GM18505 (cell line): ENCODE measurements around the gene TSC1.

Experiments used
- ATAC-seq: cut with Tn5 transposase; IDR thresholded peaks from one replicate; pipeline ENCODE4 v1.9.1; 2021; ENCODE audit not compliant: unreplicated experiment
- POLR2A ChIP-seq: IDR thresholded peaks from 4 replicates; pipeline ENCODE4 v1.6.1; 2011; ENCODE audit warnings: borderline replicate concordance; ENCODE audit not compliant: insufficient read depth, insufficient read length; ENCODE audit errors: extremely low read depth

Gene TSC1

DNA sequence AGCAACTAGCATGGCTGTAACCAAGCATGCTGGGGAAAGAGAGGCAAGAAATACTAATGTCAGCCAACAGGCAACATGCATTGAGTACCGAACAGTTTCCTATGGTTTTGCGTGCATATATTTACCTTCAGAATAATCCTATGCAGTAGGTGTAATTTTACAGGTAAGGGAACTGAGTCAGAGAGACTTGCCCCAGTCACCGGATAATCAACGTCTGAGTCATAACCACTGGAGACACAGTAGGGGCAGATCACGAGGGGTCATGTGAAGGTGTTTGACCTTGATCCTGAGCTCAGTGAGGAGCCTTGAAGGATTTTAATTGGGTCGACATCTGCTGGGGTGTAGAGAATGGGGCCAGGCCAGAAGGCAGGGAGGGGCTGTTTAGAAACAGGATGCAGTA lies 13.4 kb upstream of the TSC1 start:
- TF ChIP-seq POLR2A: no peak
- no peak for ATAC-seq

DNA sequence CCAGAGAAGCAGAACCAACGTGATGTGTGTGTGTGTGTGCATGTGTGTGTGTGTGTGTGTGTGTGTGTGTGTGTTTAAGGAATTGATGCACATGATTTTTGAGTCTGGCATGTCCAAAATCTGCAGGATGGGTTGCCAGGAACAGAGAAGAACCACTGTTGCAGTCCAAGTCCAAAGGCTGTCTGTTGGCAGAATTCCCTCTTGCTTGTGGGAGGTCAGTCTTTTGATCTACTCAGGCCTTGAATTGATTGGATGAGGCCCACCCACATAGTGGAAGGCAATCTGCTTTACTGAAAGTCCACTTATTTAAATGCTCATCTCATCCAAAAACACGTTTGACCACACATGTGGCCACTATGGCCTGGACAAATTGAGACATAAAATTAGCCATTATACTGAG lies 11.4 kb upstream of the TSC1 start:
- TF ChIP-seq POLR2A: no peak
- ATAC-seq: no peak

DNA sequence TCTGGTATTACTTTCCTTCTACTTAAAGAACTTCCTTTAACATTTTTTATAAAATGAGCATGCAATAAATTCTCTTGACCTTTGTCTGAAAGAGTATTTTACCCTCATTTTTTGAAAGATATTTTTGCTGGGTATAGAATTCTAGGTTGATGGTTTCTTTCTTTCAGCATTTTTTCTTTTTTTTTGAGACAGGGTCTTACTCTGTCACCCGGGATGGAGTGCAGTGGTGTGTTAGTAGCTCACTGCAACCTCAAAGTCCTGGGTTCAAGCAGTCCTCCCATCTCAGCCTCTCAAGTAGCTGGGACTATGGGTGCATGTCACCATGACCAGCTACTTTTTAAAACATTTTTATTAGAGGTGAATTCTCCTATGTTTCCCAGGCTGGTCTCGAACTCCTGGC lies 10.7 kb upstream of the TSC1 start:
- no peak for TF ChIP-seq POLR2A
- ATAC-seq: no peak

DNA sequence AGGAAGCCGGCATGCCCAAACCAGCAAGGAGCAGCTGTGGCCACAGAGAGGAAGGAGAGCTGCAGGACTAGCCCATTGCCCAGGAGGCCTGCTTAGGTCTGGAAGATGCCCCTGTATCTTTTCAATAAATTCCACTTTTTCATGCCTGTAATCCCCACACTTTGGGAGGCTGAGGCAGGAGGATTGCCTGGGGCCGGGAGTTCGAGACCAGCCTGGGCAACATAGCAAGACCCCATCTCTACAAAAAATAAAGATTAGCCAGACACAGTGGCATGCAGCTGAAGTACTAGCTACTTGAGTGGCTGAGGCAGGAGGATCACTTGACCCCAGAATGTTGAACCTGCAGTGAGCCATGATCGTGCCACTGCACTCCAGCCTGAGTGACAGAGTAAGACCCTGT lies 5.3 kb upstream of the TSC1 start:
- no peak for ATAC-seq
- no peak for TF ChIP-seq POLR2A

DNA sequence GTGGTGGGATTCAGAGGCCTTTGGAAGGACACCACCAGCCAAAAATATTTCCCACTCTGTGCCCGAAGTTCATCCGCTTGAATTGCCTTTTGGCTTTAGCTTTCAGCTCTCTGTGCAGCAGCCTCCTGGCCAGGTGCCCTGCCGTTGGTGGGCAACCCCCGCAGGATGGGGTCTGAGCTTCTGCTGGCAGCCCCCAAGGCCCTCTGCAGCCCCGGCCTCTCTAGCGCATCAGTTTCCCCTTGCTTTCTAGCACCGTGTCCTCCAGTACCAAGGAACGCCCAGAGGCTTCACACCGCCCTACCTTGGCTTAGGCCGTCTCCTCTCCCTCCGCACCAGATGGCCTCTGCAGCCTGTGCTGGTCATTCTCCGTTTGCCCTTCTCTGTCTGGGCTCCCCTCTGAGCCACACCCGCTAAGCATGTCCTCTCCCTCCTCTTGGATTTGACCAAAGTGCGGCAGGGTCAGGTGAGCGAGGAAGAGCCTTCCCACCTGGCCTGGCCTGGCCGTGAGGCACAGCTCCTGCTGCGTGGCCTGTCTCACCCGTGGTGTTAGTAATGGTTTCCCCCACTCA lies 4.2 kb upstream of the TSC1 start:
- no peak for ATAC-seq
- TF ChIP-seq POLR2A: no peak

DNA sequence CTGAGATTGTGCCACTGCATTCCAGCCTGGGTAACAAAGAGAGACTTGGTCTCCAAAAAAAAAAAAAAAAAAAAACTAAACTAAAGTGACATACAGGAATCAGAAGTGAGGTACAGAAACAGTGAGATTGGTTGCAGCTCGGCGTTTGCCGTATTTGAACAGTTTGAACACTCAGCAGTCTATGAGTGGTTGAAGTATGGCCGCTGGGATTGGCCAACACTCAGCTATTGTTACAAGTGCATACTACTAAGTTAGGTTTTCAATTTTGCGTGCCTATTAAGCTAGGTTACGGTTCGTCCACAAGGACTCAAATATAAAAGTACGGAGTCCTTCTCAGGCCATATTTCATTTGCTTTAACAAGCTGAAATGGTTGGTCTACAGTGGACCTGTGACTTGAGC lies 3.3 kb upstream of the TSC1 start:
- ATAC-seq: no peak
- no peak for TF ChIP-seq POLR2A

DNA sequence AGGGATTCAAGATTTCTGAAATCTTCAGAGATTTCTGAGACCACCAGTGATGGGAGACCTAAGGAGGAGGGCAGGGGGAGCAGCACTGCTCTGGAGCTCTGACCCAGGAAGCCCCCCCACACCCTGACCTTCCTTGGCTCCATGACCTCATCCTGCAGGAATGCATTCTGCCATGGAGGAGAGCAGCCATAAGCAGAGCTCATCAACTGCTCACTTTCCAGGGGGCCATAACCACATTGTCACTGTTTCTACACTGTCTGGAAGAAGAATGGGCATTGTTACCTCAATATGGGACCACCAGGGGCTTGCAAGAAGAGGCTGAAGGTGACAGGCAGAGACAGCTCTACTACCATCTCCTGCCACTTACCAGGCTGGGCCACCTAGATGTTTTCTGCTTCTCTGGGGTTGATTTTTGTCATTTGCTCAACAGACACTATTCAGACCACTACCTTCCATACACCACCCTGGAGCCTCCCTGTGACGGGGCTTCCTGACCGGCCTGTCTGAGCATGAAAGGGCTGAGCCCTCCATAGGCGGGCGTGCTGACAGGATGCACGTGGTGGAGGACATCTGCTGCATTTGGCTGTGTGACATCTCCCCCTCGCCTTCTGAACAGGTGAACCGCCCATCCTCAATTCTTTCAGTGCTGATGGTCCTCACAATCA lies 2.3 kb upstream of the TSC1 start:
- no peak for ATAC-seq
- no peak for TF ChIP-seq POLR2A

DNA sequence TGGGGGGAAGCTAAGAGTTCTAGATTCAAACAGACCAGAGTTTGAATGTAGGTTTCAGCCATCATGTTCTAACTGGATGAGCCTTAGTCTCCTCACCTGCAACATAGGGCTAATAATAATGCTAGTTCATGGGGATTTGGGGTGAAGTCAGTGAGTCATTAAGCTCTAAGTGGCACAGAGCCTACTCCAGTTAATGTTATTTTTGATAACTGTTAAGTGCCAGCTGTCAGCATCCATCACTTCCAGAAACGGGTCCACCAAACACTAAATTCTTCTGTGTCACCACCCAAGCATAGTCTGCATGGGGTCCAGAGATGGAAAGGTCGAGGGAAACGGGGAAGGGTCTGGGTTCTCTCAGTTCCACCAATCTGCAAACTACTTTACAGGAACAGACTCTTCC lies 1.8 kb upstream of the TSC1 start:
- ATAC-seq: no peak
- no peak for TF ChIP-seq POLR2A

DNA sequence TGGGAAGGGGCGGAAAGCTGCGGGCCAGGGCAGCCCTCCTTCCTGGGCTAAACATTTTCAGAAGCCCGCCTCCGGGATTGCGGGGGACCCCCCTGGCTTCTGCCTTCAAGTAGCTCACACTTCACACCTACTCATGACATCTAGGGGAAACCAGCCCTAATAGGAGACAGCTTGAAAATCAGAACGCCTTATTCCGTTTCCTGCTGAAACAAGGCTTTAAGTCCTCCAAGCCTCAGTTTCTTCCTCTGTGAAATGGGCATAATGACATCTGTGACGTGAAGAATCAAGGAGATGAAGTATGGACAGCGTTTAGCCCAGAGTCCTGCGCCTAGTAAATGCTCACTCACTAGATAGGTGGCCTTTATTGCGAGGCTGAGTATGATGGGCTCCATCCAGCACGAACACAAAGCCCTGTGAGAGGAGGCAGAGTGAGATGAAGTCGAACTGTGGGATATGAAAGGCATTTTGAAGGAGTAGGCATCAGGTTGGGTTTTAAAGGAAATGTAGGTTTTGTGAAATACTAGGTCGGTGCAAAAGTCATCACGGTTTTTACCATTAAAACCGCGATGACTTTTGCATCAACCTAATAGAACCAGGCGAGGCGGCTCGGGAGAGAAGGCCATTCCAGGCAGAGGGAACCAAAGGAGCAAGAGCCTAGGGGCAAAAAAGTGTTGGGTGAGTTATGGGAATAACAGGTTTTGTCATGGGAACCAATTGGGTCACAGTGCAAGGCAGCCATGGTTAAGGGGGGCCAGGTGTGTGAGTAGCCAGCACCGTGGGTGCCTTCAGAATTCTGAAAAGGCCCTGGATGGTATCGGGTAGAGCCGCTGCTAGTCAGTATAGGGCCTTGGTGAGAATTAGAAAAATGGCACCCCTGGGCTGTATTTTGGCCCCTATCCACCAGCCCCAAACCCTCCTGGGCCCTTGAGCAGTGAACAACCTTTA lies 1.0 kb upstream of the TSC1 start:
- no peak for TF ChIP-seq POLR2A
- no peak for ATAC-seq

DNA sequence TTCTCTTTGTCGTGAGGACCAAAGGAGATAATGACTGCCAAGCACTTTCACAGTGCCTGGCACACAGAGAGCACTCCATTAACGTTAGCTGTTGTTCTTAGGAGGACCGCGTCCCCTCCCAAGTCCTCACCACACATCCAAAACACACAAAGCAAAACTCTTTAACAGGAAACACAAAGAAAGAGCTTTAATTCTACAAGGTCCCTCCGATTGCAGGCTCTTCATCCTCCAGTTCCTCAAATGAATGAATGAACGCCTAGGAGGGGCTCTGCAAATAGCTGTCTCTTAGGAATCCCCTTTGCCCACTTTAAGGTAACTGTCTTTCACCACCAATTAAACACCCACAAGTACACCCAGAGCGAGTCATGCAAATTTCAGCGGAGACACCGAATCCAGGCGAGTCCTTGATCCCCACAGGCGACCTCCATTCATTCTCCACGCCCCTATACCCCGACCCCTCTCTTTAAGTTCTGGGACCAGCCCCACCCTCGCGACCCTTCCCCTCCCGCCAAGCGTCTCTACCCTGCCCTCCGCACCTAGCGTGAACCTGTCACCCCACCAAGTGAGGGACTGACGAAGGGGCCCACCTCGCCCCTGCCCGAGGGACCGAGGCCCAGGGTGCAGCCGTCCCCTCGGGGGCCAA lies 644 bp downstream of the TSC1 start:
- no peak for TF ChIP-seq POLR2A
- ATAC-seq: peak; percentile 11

DNA sequence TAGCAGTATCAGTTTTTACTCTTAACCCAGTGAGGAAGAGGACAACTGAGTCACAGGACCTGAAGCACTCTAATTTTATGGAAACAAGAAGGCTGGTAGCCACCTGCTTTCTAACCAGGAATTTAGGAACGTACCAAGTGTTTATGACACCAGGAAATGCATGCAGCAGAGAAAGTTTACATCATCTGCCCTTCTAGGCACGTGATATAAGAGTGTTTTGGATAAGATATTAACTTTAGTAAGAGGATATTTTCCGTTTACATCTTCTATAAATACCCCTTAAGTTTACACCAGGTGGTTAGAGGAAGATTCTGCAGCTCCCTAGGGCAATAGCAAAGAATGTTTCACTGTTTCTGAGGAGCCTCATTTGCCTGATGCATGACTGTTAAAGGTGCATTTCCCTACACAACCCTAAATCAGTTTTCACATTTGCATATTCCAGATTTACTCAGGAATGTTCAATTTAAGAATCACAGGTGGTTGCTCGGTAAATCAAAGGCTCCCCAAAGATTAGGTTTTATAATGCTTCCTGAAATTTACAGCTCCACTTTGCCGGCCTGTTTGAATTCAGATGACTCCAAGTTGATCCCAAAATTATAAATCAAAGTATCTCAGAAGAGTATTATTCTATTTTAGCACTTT lies 1.8 kb downstream of the TSC1 start:
- ATAC-seq: no peak
- no peak for TF ChIP-seq POLR2A

DNA sequence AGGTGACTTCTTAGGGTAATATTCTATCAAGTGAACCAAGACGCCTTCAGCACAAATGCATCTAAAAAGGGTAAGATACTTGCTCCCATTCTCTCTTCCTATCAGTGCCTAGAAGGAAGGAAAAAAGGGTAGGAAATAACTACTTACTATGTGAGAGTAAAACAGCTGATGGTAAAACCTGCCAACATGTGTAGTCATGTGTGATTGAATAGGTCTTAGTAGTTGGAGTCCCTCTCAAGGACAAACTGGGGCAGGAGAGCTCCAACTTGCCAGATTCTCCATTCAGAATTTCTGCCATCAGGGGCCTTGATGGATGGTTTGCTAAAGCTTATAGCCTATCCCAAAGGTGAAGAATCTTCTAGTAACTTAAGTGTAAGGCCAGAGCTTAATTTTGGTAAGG lies 5.2 kb downstream of the TSC1 start:
- TF ChIP-seq POLR2A: no peak
- ATAC-seq: no peak

DNA sequence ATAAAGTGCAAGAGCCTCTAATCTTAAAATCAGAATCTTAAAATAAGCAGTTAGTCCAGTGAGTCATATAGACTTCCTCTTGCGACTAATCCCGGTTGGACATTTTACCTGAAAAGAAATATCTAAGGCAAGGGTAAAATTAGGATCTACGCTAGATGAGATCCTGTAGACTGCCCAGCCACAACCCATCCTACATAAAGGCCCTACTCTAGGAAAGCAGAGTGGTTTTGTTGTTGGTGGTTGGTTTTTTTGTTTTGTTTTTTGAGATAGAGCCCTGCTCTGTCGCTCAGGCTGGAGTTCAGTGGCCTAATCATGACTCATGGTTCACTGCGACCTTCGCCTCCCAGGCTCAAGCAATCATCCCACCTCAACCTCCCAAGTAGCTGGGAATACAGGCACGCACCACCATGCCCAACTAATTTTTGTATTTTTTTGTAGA lies 6.9 kb downstream of the TSC1 start:
- ATAC-seq: no peak
- TF ChIP-seq POLR2A: no peak
